HL-60 (cell line): Measurements from ENCODE around the gene WDFY1.

Experiments
- DNase-seq, 2 experiments: peaks; one replicate each; pipeline ENCODE4 v3.0.0-alpha.2; 2010 to 2020; ENCODE audit warnings: low read depth in 1 of 2, low spot score in 1 of 2
- H3K27ac ChIP-seq: fragments of 250-450 bp; sonication (Bioruptor Pico); replicated peaks from 2 replicates; pipeline ENCODE4 v1.5.1; 2020; ENCODE audit warnings: mild to moderate bottlenecking, moderate library complexity
- H3K27me3 ChIP-seq: fragments of 250-450 bp; sonication (Bioruptor Pico); 2 replicates; pipeline ENCODE4 v1.5.1; 2021; ENCODE audit warnings: mild to moderate bottlenecking, moderate library complexity; ENCODE audit not compliant: insufficient read depth, poor library complexity, severe bottlenecking
- H3K4me3 ChIP-seq: replicated peaks from 2 replicates; pipeline ENCODE4 v1.5.1; 2011; ENCODE audit warnings: mild to moderate bottlenecking, control low read depth, low read length; ENCODE audit not compliant: insufficient read depth
- CTCF ChIP-seq: IDR thresholded peaks from one replicate; pipeline ENCODE4 v1.5.1; 2011; ENCODE audit warnings: low read length, control low read depth, inconsistent platforms; ENCODE audit not compliant: insufficient read depth
- GABPA ChIP-seq: IDR thresholded peaks from 2 replicates; pipeline ENCODE4 v1.6.1; 2012; ENCODE audit warnings: low read depth
- POLR2AphosphoS5 ChIP-seq: IDR thresholded peaks from 2 replicates; pipeline ENCODE4 v1.6.1; 2012; ENCODE audit warnings: low read depth
- SPI1 ChIP-seq: IDR thresholded peaks from 2 replicates; pipeline ENCODE4 v1.6.1; 2012; ENCODE audit warnings: low read depth, mild to moderate bottlenecking, borderline replicate concordance
- TF ChIP-seq, protein P1 (sequence below): IDR thresholded peaks from 2 replicates; pipeline ENCODE4 v1.6.1; 2012; ENCODE audit warnings: low read depth; ENCODE audit not compliant: insufficient replicate concordance

The WDFY1 gene

DNA sequence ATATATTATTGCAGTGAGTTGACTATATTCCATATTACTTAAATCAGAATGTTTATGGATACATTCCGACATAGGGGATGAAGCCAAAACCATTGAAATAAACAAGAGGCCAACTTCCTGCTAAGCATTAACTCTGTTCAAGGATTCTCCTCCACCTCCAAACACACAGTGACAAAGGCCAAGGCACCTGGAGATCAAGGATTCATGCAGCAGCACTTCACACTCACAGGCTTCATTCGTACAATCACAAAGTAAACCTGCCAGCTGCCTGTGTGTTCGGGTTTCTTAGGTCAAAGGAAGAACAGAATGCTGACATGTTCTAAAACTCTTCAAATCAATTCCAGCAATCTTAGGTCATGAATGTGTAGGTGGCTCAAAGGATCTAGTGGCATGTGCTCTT is 22.8 kb downstream of the WDFY1 start:
- H3K27me3 ChIP-seq: no peaks in the 10 kb centered on the region
- H3K4me3 ChIP-seq: no peak overlapping the region
- no peak for TF ChIP-seq CTCF
- TF ChIP-seq, protein P1, sequence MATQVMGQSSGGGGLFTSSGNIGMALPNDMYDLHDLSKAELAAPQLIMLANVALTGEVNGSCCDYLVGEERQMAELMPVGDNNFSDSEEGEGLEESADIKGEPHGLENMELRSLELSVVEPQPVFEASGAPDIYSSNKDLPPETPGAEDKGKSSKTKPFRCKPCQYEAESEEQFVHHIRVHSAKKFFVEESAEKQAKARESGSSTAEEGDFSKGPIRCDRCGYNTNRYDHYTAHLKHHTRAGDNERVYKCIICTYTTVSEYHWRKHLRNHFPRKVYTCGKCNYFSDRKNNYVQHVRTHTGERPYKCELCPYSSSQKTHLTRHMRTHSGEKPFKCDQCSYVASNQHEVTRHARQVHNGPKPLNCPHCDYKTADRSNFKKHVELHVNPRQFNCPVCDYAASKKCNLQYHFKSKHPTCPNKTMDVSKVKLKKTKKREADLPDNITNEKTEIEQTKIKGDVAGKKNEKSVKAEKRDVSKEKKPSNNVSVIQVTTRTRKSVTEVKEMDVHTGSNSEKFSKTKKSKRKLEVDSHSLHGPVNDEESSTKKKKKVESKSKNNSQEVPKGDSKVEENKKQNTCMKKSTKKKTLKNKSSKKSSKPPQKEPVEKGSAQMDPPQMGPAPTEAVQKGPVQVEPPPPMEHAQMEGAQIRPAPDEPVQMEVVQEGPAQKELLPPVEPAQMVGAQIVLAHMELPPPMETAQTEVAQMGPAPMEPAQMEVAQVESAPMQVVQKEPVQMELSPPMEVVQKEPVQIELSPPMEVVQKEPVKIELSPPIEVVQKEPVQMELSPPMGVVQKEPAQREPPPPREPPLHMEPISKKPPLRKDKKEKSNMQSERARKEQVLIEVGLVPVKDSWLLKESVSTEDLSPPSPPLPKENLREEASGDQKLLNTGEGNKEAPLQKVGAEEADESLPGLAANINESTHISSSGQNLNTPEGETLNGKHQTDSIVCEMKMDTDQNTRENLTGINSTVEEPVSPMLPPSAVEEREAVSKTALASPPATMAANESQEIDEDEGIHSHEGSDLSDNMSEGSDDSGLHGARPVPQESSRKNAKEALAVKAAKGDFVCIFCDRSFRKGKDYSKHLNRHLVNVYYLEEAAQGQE: no peak
- TF ChIP-seq SPI1: no peak
- no peak for TF ChIP-seq POLR2AphosphoS5
- no peak for TF ChIP-seq GABPA
- DNase-seq: no peak
- H3K27ac ChIP-seq: no peak overlapping the region

DNA sequence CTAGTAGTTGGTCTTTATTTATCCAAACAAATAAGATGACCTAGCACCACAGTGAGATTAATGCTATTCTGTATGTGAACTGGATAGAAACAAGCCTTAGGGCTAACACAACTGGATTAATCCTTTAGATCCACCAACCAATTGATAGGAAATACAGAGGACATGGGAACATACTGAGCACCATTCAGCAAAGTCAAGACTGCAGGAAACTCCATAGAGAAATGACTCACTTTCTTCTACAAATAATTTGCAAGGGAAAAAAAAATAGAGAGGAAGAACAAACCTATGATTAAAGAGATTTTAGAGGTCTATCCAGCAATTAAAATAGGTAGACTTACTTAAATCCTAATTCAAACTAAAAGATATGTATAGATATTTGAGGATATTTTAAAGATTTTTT is 23.9 kb downstream of the WDFY1 start:
- TF ChIP-seq CTCF (no peak), POLR2AphosphoS5 (no peak)
- TF ChIP-seq, protein P1: no peak
- Histone ChIP-seq H3K27ac (no peak overlapping the region), H3K4me3 (no peak overlapping the region), H3K27me3 (no peaks in the 10 kb centered on the region)
- no peak for DNase-seq

DNA sequence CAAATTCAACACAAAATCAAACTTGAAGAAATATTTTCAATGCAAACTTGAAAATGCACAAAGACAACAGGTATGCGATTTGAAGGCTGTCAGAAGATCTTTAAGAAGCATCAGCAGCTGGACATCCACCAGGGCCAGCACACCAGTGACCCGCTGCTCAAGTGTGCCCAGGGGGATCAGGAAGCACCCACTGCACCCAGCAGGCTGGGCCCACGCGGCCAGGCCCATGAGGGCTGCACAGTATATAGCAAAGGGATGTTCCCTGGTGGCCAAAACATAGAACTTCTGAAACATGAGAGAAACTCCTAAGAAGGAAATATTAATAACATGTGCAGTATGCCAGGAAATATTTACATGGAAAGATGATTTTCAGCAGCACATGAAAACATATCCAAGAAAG is 25.0 kb downstream of the WDFY1 start:
- Histone ChIP-seq H3K27ac (no peak overlapping the region), H3K27me3 (no peaks in the 10 kb centered on the region), H3K4me3 (no peak overlapping the region)
- no peak for DNase-seq
- TF ChIP-seq CTCF: no peak
- TF ChIP-seq POLR2AphosphoS5: no peak
- TF ChIP-seq, protein P1: no peak
- TF ChIP-seq GABPA: no peak
